Pons (tissue), 1 donor: ENCODE data around the gene WBP1L.

Experiments used
- DNase-seq: peaks from one replicate; pipeline ENCODE4 v3.0.0-alpha.2; 2016; ENCODE audit warnings: low spot score

The WBP1L gene

GRCh38 chr10:102759497-102760210, 15.9 kb downstream of the WBP1L start:
- DNase-seq: no peak

- DNase-seq: no peak
These were observed 18.2 kb downstream of the WBP1L start for GRCh38 chr10:102761981-102762380.

GRCh38 chr10:102762401-102763015, 18.8 kb downstream of the WBP1L start:
- DNase-seq: no peak

- DNase-seq: no peak
These were observed 19.4 kb downstream of the WBP1L start for GRCh38 chr10:102763037-102763607.

- DNase-seq: no peak
These were observed 20.9 kb downstream of the WBP1L start for GRCh38 chr10:102764470-102765161.

GRCh38 chr10:102765336-102765735, 21.6 kb downstream of the WBP1L start:
- no peak for DNase-seq

- no peak for DNase-seq
These were observed 23.8 kb downstream of the WBP1L start for GRCh38 chr10:102767428-102768160.

- no peak for DNase-seq
These were observed 25.8 kb downstream of the WBP1L start for GRCh38 chr10:102769375-102770107.

- no peak for DNase-seq
These were observed 26.3 kb downstream of the WBP1L start for GRCh38 chr10:102770108-102770482.

GRCh38 chr10:102770792-102771191, 27.0 kb downstream of the WBP1L start:
- DNase-seq: no peak

- no peak for DNase-seq
These were observed 29.6 kb downstream of the WBP1L start for GRCh38 chr10:102773320-102773719.

GRCh38 chr10:102773986-102774385, 30.2 kb downstream of the WBP1L start:
- DNase-seq: no peak

GRCh38 chr10:102775201-102775934, 31.6 kb downstream of the WBP1L start:
- DNase-seq: no peak

GRCh38 chr10:102775935-102776669, 32.4 kb downstream of the WBP1L start:
- peak; percentile 84 for DNase-seq

GRCh38 chr10:102776779-102777456, 33.2 kb downstream of the WBP1L start:
- peak; percentile 69 for DNase-seq

- no peak for DNase-seq
These were observed 34.1 kb downstream of the WBP1L start for GRCh38 chr10:102777711-102778453.

GRCh38 chr10:102778781-102779180, 35.0 kb downstream of the WBP1L start:
- no peak for DNase-seq

- no peak for DNase-seq
These were observed 36.2 kb downstream of the WBP1L start for GRCh38 chr10:102779680-102780526.
